GM21717 (cell line): ENCODE measurements around the gene WDR37.

Experiments
- ATAC-seq: cut with Tn5 transposase; IDR thresholded peaks from one replicate; pipeline ENCODE4 v1.9.1; 2021; ENCODE audit warnings: mild to moderate bottlenecking, moderate library complexity; ENCODE audit not compliant: unreplicated experiment

WDR37 gene

DNA sequence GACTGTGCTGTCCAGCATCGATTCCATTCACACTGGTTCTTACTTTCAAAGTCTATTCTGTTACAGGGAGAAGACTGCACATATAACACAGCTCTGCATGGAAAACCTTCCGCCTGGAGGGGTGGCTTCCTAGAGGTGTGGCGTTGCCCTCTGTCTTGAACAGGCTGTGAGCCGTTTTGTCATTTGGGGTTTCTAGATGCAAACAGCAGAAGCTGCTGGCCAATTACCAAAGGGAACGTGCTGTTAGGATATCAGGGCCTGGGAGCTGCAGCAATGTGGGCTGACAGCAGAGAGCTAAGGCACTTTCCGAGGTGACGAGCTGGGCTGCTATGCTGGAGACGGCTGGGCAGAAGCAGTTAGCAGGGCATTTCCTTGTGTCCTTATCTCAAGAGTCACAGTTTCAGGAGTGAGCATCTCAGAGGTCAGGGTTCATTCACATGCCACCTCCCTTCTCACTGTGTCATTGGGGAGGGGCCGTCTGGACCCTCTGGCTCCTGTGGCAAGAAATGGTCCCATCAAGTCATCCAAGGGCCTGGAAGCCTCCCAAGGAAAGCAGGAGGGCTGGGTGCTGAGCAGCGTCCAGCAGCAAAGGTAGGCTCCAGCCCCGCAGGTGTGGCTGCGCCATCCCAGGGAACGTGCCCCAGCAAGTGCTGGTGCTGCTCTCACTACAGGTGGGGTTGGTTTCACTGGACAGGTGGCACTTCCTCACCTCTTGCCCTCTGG is 106.5 kb downstream of the WDR37 start:
- ATAC-seq, result no peak

DNA sequence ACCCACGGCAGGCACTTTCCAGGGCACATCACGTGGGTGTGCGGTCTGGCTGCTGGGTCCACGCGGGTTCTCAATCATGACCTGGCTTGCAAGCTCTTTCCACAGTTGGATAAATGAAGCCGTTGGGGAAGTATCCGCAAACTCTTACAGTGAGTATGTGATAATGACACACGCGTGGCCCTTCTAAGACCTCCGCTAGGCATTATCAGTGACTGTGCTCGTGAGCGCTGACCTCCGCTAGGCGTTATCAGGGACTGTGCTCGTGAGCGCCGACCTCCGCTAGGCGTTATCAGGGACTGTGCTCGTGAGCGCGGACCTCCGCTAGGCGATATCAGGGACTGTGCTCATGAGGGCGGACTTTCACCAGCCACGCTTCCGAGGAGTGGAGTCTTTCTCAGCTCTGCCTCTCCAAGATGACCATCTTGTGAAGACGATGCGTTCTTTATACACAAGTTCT is 107.0 kb downstream of the WDR37 start:
- no peak for ATAC-seq

DNA sequence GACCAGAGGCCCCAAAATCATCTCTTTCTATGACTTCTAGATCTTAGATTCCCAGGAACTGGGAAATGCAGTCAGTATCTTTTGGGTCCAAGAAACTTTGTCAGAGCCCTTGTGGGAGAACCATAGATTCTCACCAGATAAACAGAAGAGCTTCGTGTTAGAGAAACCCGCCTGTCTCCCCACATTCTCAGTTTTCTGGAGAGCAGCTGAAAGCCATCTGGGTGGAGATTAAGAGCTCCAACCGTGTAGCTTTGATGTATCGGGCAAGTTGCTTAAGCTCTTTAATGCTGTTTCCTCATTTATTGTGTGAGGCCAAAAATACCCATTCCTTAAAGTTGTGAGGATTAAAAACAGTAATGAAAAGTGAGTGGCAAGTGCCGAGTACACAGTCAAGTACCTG is 107.6 kb downstream of the WDR37 start:
- no peak for ATAC-seq

DNA sequence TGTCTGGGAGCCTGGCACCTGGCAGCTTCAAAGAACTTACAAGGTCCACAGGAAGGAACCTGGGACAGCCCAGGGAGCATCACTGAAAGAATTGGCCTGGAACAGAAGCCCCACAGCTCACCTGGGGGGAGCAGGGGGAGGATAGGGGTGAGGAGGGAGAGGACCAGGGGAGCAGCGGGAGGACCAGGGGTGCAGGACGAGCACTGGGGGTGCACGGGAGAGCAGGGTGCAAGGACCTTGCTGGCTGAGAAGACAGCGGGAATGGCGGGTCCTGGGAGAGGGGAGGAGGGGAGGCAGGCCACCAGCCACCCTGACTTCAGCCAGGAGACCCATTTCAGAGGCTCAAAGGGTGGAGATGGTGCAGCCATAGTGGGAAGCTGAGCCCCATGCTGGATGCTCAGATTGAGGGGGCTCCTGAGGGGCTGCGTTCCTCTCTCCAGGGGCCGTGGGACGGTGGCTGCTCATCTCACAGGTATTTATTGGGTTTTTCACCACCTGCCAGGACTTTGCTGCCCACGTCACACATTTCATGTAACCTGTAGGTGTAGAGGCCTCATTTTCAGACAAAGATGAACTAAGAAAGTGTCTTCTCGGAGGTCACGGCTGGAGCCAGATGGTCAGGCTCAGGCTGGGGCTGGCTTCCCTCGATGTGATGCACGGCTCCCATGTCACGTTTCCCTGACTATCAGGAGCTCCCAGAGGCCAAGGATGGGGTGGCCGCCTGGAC is 110.1 kb downstream of the WDR37 start:
- no peak for ATAC-seq

DNA sequence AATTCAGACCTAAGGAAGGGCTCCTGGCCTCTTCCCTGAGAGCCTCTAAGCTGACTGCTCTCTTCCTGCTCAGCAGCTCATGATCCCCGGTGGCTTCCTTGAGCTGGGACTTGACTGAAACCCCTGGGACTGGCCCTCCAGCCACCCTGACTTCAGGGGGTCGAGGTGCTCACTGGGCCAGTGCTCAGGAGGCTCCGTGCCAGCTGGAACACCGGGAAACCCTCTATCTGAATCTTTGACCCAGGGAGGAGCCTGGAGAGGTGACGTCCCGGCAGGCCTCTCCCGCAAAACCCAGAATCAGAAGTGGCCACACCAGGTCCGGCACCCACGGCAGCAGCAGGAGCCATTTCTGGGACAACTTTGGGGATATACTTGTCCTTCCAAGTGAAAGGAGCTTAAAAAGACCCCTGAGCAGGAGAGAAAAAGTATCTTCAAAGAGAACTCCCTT is 110.7 kb downstream of the WDR37 start:
- ATAC-seq, result no peak

DNA sequence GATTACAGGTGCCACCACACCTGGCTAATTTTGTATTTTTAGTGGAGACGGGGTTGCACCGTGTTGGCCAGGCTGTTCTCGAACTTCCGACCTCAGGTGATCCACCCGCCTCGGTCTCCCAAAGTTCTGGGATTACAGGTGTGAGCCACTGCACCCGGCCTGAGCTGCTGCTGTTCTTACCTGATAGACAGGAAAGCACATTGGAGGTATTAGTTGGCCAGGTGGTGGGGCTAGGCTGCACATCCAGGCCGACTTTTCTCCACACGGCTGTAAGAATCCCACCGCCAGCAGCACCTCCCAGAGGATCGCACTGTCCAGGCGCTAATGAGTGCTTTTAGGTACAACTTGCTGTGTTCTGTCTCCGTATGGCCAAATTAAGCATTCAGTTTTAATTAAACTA is 112.6 kb downstream of the WDR37 start:
- no peak for ATAC-seq

DNA sequence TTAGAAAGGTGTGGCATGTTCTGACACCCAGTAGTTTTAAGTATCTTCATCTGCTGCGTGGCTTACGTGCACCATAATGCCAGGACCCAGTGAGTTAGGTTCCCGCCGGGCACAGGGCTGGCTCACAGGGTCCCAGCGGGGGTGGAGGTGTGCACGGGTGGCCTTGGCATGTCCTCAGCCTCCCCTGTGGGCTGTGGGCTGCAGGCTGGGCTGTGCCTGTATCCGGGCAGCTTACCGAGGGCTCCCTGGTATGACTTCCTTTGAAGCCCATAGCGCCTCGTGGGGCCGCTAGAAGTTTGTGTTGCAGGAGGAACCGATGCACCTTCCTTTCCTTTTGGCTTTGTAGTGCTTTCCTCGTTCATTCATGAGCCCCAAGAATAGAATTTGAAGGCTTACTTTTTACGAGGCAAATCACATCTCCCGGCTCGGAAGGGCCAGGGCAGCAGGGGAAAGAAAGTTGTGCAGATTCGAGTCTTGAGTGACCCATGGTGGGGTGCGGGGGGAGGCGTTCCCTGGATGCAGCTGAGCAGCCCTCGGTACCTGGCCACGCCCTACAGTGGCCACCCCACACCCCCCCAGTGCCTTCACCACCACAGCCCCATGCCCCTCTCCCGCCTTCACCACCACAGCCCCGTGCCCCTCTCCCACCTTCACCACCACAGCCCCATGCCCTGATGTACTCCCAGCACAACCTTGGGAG is 113.2 kb downstream of the WDR37 start:
- no peak for ATAC-seq

DNA sequence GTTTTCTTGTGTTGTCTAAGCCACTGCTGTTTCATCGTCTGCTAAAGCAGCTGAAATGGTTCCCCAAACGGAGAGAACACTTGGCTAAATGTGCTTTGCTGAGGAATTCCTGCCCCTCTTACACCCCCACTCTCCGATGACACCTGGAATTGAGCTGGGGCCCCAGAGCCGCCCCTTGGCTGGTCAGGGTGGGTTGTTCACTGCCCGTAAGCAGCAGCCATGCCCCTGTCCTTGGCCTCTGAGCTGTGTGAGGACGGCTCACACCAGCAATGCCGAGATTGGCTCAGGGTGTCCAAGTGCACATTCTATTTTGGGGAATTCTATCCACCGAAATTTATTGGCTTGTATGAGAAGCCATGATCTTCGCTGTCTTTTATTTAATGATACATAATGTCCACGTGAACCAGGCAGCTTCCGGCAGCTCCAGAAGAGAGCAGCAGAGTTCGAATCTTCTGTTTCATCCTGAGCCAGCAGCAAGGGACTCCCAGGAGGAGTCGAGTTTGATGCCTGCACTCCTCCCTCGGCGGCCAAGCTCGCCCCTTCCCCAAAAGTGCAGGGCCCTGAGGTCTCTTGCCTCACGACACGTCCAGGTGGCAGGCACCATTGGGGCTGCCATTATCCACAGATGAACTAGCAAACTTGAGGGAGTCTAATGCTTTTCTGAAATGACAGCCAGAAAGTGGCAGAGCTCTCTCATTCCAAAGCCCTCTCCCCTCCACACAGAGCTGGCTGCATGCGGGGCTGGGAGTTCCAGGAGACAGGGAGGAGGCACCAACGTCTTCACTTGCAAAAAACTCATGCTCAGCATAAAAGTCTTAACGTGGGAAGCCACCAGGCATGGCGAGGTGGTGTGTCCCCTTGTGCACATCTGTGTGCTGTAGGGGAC is 114.0 kb downstream of the WDR37 start:
- ATAC-seq, result no peak

DNA sequence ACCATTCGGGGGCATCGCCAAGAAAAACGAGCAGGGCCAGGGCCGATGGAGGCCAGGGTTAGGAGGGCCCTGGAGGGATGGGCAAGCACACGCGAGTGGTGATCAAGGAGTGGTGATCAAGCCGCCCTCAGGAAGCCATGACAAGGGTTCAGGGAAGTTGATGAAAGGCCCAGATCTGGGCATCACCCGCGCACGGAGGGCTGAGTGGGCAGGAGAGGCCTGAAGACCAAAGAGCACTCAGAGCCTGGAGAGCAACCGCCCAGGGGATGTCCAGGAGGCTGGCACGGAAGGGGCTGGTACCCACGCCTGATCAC is 114.6 kb downstream of the WDR37 start:
- ATAC-seq, result no peak

DNA sequence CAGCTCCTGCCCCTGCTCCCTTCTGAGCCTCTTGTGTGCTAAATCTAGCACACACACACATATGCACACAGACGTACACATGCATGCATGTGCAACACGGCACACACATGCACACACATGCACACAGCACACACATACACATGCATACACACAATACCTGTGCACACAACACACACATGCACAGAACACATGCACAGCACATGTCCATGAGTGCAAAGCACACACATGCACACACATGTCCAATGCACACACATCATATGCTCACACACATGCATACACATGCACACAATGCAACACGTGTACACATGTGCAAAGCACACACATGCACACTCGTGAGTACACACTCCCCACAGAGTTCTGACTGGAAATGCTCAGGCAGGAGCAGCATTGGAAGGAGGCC is 115.0 kb downstream of the WDR37 start:
- no peak for ATAC-seq

DNA sequence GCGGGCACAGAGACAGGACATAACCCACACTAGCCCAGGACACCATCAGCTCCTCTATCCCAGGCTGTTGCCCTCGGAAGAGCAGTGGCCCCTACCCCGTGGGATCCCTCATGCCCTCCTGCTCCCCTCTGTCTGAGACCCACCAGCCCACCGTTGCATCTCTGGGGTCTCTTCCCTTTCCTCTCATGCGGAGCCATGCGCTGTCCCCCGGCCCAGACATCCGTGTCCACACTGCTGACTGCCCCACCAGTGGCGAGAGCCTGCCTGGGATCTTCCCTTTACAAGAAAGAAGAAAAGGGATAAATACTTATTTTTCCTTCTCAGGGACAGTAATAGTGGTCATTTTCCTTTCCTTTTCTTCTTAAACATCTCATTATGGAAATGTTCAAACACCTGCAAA is 115.4 kb downstream of the WDR37 start:
- ATAC-seq, result no peak

DNA sequence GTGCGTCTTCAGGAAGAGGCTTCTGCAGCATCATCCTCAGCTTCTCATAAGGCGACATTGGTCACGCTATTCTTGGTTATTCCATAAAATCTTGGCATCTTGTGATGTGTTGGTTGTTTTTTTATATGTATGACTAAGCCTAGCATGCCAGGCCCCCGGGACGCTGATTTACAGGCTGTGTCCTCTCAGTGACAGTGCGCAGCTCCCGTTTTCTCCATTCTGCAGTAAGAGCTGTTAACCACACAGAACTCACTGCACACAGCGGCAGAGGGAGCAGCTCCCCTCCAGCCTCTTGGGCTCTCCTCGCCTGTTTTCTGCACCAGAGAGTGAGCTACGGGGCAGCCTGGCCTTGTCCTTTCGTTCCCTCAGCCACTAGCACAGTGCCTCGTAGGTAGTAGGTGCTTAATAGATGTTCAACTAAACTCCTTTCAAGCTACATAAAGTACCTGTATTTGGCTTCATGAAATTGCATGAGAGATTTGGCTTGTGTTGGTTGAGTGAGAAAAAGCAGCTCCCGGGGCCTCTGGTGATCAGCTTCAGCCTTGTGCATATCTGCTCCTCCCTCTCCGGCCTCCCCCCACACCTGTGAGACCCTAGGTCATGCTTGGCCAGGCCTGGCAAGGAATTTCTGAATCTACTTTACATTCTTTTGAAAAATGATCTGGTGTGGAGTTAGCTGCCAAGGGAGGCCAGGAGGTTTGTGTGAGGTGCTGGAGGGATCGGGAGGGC is 116.2 kb downstream of the WDR37 start:
- ATAC-seq, result no peak

DNA sequence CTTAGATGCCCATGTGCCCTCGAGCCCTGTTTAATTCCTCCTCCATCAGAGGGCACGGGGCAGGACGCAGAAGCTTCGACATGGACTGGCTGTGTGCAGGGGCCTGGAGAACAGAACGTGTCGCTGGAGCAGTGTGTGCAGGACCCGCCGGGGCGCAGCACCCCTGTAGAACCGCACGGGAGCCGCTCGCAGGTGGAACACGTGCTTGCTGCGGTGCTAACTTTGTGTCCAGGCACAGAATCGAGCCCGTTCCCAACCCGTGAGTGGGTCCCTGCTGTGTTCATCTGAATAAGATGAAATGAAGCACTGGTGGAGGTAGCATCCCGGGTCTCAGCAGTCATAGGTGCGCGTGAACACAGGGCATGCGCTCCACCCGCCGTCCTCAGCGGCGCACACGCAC is 116.9 kb downstream of the WDR37 start:
- no peak for ATAC-seq

DNA sequence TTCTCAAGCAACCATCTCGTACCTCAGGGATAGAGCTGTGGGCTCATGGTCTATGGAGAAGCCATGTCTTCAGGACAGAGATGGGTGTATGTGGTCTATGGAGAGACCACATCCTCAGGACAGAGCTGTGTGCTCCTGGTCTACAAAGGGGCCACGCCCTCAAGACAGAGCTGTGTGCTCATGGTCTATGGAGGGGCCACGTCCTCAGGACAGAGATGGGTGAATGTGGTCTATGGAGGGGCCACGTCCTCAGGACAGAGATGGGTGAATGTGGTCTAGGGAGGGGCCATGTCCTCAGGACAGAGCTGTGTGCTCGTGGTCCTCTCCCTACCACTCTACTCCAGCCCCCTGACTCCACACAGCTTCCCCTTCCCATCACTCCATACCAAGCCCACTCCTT is 117.8 kb downstream of the WDR37 start:
- ATAC-seq, result no peak

DNA sequence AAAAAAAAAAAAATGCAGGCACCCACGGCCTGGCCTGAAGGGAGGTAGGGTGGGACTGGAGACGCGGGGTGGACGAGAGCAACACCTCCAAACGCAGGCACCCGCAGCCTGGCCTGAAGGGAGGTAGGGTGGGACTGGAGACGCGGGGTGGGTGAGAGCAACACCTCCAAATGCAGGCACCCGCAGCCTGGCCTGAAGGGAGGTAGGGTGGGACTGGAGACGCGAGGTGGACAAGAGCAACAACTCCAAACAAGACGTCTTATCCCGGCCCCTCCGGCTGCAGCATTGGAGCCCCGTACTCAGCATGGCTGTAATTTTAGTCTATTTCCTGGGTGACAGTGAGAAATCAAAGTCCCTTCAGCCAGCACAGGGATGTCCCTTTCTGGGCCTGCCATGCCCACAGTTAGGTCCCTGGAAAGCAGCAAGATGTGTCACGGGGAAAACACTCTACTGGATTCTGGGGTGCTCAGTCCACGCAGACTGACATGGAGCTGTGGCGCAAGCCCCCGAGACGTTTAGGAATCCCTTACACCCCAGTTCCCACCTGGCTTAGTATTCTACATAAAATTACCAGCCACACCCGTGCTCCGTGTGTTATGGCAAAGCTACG is 119.9 kb downstream of the WDR37 start:
- no peak for ATAC-seq

DNA sequence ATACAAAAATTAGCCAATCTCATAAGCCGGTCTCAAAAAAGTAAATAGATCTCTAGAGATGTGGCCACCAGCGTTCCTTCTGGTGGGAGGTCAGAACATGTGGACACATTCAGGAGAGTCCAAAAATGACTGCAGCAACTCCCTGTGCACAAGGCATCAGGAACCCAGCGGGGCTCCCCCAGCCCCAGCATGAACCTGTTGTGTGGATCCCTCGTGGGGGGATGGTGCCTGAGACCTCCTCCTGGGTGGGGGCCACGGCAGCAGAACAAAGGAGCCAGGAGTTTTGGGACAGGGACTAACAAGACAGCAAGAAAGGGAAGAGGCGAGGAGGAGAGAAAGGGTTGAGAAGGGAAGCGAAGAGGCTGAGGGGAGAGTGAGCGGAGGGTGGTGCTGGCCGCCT is 121.8 kb downstream of the WDR37 start:
- no peak for ATAC-seq

DNA sequence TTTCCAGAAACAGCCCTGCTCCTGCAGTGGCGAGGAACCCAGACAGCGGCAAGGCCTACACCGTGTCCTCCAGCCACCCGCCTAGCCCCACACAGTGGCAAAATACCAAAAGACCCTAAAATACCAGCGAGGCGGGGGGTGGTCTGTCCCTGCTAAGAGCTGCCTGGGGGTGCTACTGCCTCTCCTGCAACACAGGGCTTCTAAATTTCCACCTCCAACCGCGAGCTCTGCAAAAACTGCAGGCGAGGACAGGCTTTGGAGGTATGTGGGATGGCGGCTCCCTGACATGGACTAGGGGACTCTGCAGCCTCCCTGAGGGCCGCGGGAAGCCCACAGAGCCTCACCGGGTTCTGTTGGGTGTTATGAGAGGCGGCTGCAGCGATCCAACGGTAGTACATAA is 122.3 kb downstream of the WDR37 start:
- no peak for ATAC-seq

DNA sequence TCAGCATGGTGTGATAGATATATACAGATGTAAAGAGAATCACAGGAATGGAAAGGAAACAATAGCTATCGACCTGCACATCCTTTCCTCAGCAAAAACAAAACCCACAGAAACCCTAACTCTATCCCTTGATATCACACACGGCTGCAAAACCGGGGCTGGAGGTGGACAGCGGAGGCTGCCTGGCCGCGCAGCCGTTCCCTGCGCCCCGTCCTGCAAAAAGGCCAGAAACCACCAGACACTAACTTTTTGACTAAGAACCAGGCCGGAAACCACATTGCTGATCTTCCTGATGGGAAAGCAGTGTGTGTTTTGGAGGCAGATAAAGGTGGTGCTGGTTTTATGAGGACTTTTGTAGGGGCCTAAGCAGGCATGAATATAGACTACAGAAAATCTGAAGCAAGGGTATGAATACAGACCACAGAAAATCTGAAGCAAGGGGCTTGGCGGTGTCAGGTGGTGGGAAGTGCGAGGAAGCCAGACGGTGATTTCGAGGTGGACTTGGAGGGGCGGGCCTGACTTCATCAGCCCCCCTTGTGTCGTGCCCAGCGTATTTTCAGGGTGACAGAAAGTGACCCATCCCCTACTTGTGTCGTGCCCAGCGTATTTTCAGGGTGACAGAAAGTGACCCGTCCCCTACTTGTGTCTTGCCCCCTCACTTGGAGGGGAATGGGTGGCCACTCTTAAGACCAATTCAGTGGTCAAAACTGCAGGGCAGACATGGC is 123.3 kb downstream of the WDR37 start:
- no peak for ATAC-seq

DNA sequence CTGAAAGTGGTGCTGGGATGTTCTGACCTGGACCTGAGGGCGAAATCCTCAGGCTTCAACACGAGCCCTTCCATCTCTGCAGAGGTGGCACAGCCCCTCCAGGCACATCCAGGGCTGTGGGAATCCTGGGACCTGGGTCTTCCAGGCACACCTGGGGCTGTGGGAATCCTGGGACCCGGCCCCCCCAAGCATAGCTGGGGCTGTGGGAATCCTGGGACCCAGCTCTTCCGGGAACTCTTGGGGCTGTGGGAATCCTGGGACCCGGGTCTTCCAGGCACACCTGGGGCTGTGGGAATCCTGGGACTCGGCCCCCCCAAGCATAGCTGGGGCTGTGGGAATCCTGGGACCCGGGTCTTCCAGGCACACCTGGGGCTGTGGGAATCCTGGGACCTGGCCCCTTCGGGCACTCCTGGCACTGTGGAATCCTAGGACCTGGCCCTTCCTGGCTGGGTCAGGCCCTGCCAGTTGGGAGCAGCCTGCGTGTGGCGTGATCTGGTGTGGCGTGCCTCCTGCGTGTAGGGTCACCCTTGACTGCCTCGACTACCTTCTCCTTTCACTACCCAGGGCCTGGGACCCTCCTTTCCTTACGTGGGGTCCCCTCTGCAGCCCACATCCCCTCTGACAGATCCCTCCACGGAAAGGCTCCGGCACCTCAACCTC is 124.0 kb downstream of the WDR37 start:
- ATAC-seq, result no peak
